WERI-Rb-1 (cell line): Measurements from ENCODE around the gene FASTK.

Source experiments
- DNase-seq: peaks from one replicate; pipeline ENCODE4 v3.0.0-alpha.2; 2020
- H3K27ac ChIP-seq: fragments of 250-450 bp; sonication (Bioruptor Pico); 2 replicates; pipeline ENCODE4 v1.5.1; 2020; ENCODE audit warnings: mild to moderate bottlenecking, moderate library complexity
- H3K27me3 ChIP-seq: fragments of 250-450 bp; sonication (Bioruptor Pico); 2 replicates; pipeline ENCODE4 v1.5.1; 2021; ENCODE audit warnings: mild to moderate bottlenecking, low read depth, moderate library complexity; ENCODE audit not compliant: insufficient read depth, severe bottlenecking
- H3K36me3 ChIP-seq: fragments of 250-450 bp; sonication (Bioruptor Pico); 2 replicates; pipeline ENCODE4 v1.5.1; 2020; ENCODE audit warnings: mild to moderate bottlenecking, moderate library complexity
- H3K4me3 ChIP-seq: 2 replicates; pipeline ENCODE4 v1.5.1; 2011; ENCODE audit warnings: low read depth, mild to moderate bottlenecking, control low read depth, low read length
- H3K9me3 ChIP-seq: fragments of 250-450 bp; sonication (Bioruptor Pico); 2 replicates; pipeline ENCODE4 v1.5.1; 2021; ENCODE audit warnings: mild to moderate bottlenecking, moderate library complexity; ENCODE audit not compliant: severe bottlenecking
- CTCF ChIP-seq: IDR thresholded peaks from 2 replicates; pipeline ENCODE4 v1.5.1; 2011; ENCODE audit warnings: low read depth, mild to moderate bottlenecking, control low read depth, inconsistent platforms, low read length

The FASTK gene

GRCh38 chr7:151082141-151083070, 1.8 kb upstream of the FASTK start:
- Histone ChIP-seq H3K36me3 (peaks cover 26% of the 10 kb centered on the region), H3K27ac (peak overlapping the region; percentile 98), H3K27me3 (no peaks in the 10 kb centered on the region), H3K4me3 (peak overlapping the region; percentile 49), H3K9me3 (no peaks in the 10 kb centered on the region)
- TF ChIP-seq CTCF: no peak
- DNase-seq: no peak

GRCh38 chr7:151081170-151082101, 827 bp upstream of the FASTK start:
- H3K36me3 ChIP-seq: peaks cover 31% of the 10 kb centered on the region
- peak overlapping the region; percentile 80 for H3K4me3 ChIP-seq
- TF ChIP-seq CTCF: no peak
- H3K27ac ChIP-seq: peak overlapping the region; percentile 98
- H3K9me3 ChIP-seq: no peaks in the 10 kb centered on the region
- DNase-seq: no peak
- H3K27me3 ChIP-seq: no peaks in the 10 kb centered on the region

- DNase-seq: peak; percentile 57
Observed at GRCh38 chr7:151080067-151080521, 515 bp downstream of the FASTK start.

GRCh38 chr7:151079199-151079910, 1.3 kb downstream of the FASTK start:
- peaks cover 52% of the 10 kb centered on the region for H3K36me3 ChIP-seq
- no peak for DNase-seq

More at GRCh38 chr7:151080067-151080521, 515 bp downstream of the FASTK start:
- H3K9me3 ChIP-seq: no peaks in the 10 kb centered on the region
- H3K27me3 ChIP-seq: no peaks in the 10 kb centered on the region
- H3K36me3 ChIP-seq: peaks cover 44% of the 10 kb centered on the region
- no peak for TF ChIP-seq CTCF
- H3K4me3 ChIP-seq: peak overlapping the region; percentile 80
- peak overlapping the region; percentile 98 for H3K27ac ChIP-seq

More at GRCh38 chr7:151079199-151079910, 1.3 kb downstream of the FASTK start:
- H3K4me3 ChIP-seq: peak overlapping the region; percentile 80
- H3K9me3 ChIP-seq: no peaks in the 10 kb centered on the region
- TF ChIP-seq CTCF: no peak
- H3K27ac ChIP-seq: peak overlapping the region; percentile 98
- H3K27me3 ChIP-seq: no peaks in the 10 kb centered on the region
